ENCODE results near the gene HOXC12.

GRCh38 chr12:53941750-53942149, 13.0 kb upstream of the HOXC12 start:
- TF ChIP-seq, protein P1, sequence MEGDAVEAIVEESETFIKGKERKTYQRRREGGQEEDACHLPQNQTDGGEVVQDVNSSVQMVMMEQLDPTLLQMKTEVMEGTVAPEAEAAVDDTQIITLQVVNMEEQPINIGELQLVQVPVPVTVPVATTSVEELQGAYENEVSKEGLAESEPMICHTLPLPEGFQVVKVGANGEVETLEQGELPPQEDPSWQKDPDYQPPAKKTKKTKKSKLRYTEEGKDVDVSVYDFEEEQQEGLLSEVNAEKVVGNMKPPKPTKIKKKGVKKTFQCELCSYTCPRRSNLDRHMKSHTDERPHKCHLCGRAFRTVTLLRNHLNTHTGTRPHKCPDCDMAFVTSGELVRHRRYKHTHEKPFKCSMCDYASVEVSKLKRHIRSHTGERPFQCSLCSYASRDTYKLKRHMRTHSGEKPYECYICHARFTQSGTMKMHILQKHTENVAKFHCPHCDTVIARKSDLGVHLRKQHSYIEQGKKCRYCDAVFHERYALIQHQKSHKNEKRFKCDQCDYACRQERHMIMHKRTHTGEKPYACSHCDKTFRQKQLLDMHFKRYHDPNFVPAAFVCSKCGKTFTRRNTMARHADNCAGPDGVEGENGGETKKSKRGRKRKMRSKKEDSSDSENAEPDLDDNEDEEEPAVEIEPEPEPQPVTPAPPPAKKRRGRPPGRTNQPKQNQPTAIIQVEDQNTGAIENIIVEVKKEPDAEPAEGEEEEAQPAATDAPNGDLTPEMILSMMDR (IDR thresholded peaks at IDR 0.05): no peak
- TF ChIP-seq POLR2A (IDR thresholded peaks at IDR 0.05): no peak

All from right lobe of liver (tissue), 4 donors.